ENCODE measurements around the gene MAPK1IP1L. TPM values are rescaled to one million over a fixed set of nuclear protein-coding genes. Genes with fewer than 3 reads are reported as not detected.

The MAPK1IP1L gene
- total and polyA plus RNA-seq, 2 of the 8 experiments (the other 6 are each of a cell fraction or from before 2014, with no cell fraction given): 111 to 228 TPM

- TF ChIP-seq CHD7 (IDR thresholded peaks at IDR 0.05; ENCODE audit: insufficient replicate concordance, low read length) (no peak), RXRA (IDR thresholded peaks at IDR 0.05; ENCODE audit: insufficient read depth, low read depth, low read length) (no peak), RAD21 (IDR thresholded peaks at IDR 0.05 in 1 of 2, conservative IDR thresholded peaks at IDR 0.05 in 1 of 2; ENCODE audit: low read depth in 2 of 2, low read length in 2 of 2) (no peak), ZNF274 (IDR thresholded peaks at IDR 0.05; ENCODE audit: borderline replicate concordance, extremely low read depth, low read length) (no peak), PHF8 (conservative IDR thresholded peaks at IDR 0.05; ENCODE audit: low read depth, low read length) (no peak)
Measured at GRCh38 chr14:55088356-55088755, 36.9 kb downstream of the MAPK1IP1L start (continued).

Measured in H1 (cell line).